HT-29 (cell line): ENCODE results near the gene SGIP1. TPM values are rescaled to one million over a fixed set of nuclear protein-coding genes. Genes with fewer than 3 reads are reported as not detected.

Experiments
- DNase-seq: peaks from one replicate; pipeline ENCODE4 v3.0.0-alpha.2; 2015; ENCODE audit warnings: low spot score
- total RNA-seq: library from RNA; depleted of rRNA; stranded (reverse); fragments of >200 nt; shearing (Covaris generic); gene quantifications from 2 replicates; pipeline ENCODE4 v1.2.3, GENCODE V29; 2014

The SGIP1 gene
- total RNA-seq, 1 experiment from 2014 or later, result not detected

GRCh38 chr1:66552829-66553228, 18.9 kb downstream of the SGIP1 start:
- DNase-seq, result no peak

GRCh38 chr1:66553846-66554245, 19.9 kb downstream of the SGIP1 start:
- no peak for DNase-seq

GRCh38 chr1:66556161-66556611, 22.2 kb downstream of the SGIP1 start:
- no peak for DNase-seq

- DNase-seq, result no peak
Measured at GRCh38 chr1:66557157-66557556, 23.2 kb downstream of the SGIP1 start.

- no peak for DNase-seq
Measured at GRCh38 chr1:66559517-66559916, 25.6 kb downstream of the SGIP1 start.

GRCh38 chr1:66562561-66562960, 28.6 kb downstream of the SGIP1 start:
- DNase-seq, result no peak

- no peak for DNase-seq
Measured at GRCh38 chr1:66563094-66563800, 29.3 kb downstream of the SGIP1 start.

- peak; percentile 16 for DNase-seq
Measured at GRCh38 chr1:66563941-66564630, 30.1 kb downstream of the SGIP1 start.

- DNase-seq, result no peak
Measured at GRCh38 chr1:66570196-66570595, 36.2 kb downstream of the SGIP1 start.

- DNase-seq, result no peak
Measured at GRCh38 chr1:66571789-66572188, 37.8 kb downstream of the SGIP1 start.

- no peak for DNase-seq
Measured at GRCh38 chr1:66575739-66576138, 41.8 kb downstream of the SGIP1 start.

- no peak for DNase-seq
Measured at GRCh38 chr1:66576645-66577044, 42.7 kb downstream of the SGIP1 start.

GRCh38 chr1:66578841-66579240, 44.9 kb downstream of the SGIP1 start:
- DNase-seq, result no peak

- DNase-seq, result no peak
Measured at GRCh38 chr1:66580081-66580480, 46.1 kb downstream of the SGIP1 start.

- DNase-seq, result no peak
Measured at GRCh38 chr1:66583021-66583420, 49.1 kb downstream of the SGIP1 start.

- no peak for DNase-seq
Measured at GRCh38 chr1:66585002-66585401, 51.0 kb downstream of the SGIP1 start.

- no peak for DNase-seq
Measured at GRCh38 chr1:66589326-66589725, 55.4 kb downstream of the SGIP1 start.

GRCh38 chr1:66592106-66592507, 58.2 kb downstream of the SGIP1 start:
- DNase-seq, result peak; percentile 7

- no peak for DNase-seq
Measured at GRCh38 chr1:66596191-66596590, 62.2 kb downstream of the SGIP1 start.

GRCh38 chr1:66597500-66597899, 63.5 kb downstream of the SGIP1 start:
- no peak for DNase-seq

- DNase-seq, result no peak
Measured at GRCh38 chr1:66598670-66599069, 64.7 kb downstream of the SGIP1 start.

GRCh38 chr1:66599346-66599745, 65.4 kb downstream of the SGIP1 start:
- DNase-seq, result no peak
